ENCODE measurements around the gene ZNF429. TPM values are rescaled to one million over a fixed set of nuclear protein-coding genes. Genes with fewer than 3 reads are reported as not detected.
A peak's percentile ranks its signal among the peaks of the same experiment; 100 is the strongest.

ZNF429 gene
- polyA plus RNA-seq, 6 donors from 2014 or later: 21.3 to 31.8 (median 25.9) TPM

DNA sequence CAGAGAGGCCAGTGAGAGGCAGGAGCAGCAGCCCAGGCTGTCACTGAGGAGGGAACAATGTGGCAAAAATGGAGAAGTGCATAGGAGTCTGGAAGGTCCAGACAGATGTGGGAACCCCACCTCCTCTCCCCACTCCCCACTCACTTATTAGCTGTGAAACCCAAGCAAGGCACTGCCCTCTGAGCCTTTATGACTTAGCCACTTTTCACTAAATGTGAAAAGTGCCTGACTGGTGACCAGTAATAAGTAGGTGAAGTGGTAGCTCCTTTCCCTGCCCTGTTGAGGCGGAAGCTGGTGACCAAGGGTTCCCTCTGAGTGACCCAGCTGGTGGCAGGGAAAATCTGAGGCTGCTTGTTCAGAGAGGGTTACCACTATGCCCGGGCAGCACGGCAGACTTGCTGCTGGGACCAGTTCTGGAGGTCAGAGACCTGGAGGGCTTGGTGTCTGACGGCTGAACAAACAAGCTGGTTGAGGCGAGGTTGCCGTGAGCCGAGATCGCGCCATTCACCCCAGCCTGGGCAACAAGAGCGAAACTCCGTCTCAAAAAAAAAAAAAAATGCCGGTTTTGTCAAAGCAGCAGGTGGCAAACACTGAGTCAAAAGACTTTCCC lies 80.0 kb downstream of the ZNF429 start:
- H3K4me1 Mint-ChIP-seq: peaks cover 4 to 5% (median 4%) of the 10 kb centered on the region in 3 donors
- peak overlapping the region in 6 of 8 donors; percentile 27 to 79 (median 51) for H3K4me3 Mint-ChIP-seq
- peaks cover 0 to 9% of the 10 kb centered on the region in 2 donors for H3K36me3 Mint-ChIP-seq
- no peak for DNase-seq
- no peak overlapping the region for H3K27ac Mint-ChIP-seq
- no peak for ATAC-seq (ENCODE audit: low read depth in 2 of 2)
- peaks cover 20 to 34% (median 32%) of the 10 kb centered on the region in 3 donors for H3K27me3 Mint-ChIP-seq
- peaks cover 0 to 57% (median 6%) of the 10 kb centered on the region in 7 donors for H3K9me3 Mint-ChIP-seq

DNA sequence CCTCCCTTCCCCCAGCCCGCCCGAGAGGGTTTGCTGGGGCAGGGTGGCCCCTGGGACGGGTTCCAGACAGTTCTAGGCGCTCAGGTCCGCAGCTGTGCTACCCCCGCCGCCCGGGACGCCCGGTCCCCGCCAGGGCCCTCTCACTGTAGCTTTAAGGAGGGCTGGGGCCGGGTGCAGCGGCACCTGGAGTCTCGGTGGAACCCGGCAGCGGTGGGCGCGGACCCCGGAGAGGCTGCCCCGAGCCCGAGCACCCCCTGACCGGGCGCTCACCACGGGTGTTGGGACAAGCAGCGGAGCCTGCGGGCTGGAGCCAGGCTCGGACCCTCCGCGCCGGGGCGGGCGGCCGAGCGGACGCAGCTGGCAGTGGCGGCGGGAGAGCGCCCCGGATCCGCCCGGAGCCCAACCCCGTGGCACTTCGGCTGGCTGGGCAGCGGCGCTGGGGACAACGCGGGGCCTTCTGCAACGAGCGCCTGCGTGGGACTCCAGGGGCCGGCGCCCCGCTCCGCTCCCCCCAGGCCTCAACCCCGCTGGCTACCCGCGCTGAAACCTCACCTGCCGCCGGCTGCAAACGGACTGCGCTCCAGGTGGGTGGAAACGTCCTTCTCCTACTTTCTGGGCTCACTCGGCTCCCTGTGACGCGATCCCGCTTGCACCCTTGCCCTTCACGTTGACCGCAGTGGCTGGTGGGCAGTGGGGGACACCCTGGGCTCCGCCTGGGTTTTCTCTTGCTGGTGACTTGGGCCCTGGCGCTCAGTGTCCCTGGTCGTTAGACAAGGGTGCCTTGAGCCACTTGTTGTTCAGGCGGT lies 81.1 kb downstream of the ZNF429 start:
- peaks cover 0 to 52% (median 2%) of the 10 kb centered on the region in 7 donors for H3K9me3 Mint-ChIP-seq
- no peak for DNase-seq
- peak overlapping the region in 1 of 6 donors; percentile 75 for H3K27ac Mint-ChIP-seq
- H3K4me1 Mint-ChIP-seq: peaks cover 4 to 5% (median 4%) of the 10 kb centered on the region in 3 donors
- ATAC-seq (ENCODE audit: low read depth in 2 of 2): peak; percentile 25 to 63
- H3K36me3 Mint-ChIP-seq: peaks cover 0 to 9% of the 10 kb centered on the region in 2 donors
- H3K4me3 Mint-ChIP-seq: peak overlapping the region; percentile 57 to 86 (median 74)
- H3K27me3 Mint-ChIP-seq: peaks cover 25 to 38% (median 34%) of the 10 kb centered on the region in 3 donors

DNA sequence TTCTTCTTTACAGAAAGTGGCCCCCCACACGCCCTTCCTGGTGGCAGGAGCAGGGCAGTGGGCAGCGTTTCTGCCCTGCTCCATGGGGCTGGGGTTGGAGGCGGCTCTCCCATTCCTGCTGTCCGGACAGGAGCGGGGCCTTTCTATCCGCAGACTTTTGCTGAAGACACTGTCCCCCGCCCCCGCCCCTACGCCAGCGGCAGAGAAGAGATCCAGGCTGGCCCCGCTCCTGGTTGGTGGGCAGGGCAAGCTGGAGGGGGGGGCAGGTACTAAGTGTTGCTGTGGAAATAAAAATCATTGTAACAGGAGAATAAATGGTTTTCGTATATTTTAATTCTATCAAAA lies 81.7 kb downstream of the ZNF429 start:
- ATAC-seq (ENCODE audit: low read depth in 2 of 2) (no peak), DNase-seq (no peak)
- Mint-ChIP-seq H3K4me3 (peak overlapping the region; percentile 57 to 86 (median 74)), H3K27ac (peak overlapping the region in 1 of 6 donors; percentile 75), H3K9me3 (peaks cover 0 to 47% (median 2%) of the 10 kb centered on the region in 7 donors), H3K27me3 (peaks cover 21 to 38% (median 34%) of the 10 kb centered on the region in 3 donors), H3K4me1 (peaks cover 4 to 5% (median 4%) of the 10 kb centered on the region in 3 donors), H3K36me3 (peaks cover 0 to 9% of the 10 kb centered on the region in 2 donors)

DNA sequence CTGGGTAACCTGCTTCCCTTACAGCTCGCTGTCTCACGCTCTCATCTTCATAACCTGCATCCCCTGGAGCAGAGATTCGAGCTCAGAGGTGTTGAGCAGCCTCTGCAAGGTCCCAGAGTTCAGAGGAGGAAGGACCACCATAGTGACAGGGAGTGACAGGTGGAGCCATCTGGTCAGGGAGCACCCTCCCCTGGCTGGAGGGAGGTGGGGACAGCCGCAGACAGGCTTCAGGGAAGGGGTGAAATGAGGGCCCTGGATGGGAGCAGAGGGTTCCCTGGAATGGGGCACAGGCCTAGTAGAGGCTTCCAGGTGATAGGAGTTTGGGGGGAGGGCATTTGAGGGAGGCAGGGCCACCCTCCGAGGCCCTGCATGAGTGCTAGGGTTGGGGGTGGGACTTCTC lies 82.1 kb downstream of the ZNF429 start:
- peaks cover 4 to 5% (median 4%) of the 10 kb centered on the region in 3 donors for H3K4me1 Mint-ChIP-seq
- H3K27ac Mint-ChIP-seq: peak overlapping the region in 1 of 6 donors; percentile 72

DNA sequence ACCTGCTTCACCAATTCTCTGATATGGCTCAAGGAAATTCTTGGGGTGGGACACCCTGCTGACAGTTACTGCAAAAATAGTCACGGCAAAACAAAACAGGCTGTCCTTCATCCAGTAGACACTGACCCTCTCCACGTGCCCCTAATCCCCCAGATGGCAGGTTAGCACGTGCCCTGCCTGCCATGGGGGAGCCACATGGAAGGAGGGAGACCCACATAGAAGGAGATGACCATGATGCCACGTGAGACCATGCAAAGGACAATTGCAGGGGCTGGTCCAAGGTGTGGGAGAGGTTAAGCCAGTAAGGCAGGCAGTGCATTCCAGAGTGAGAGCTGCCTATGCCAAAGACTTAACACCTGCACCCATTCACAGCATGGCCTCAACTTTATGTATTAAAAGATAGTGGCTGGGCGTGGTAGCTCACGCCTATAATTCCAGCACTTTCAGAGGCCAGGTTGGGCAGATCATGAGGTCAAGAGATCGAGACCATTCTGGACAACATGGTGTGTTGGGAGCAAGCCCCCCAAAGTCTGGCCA lies 82.7 kb downstream of the ZNF429 start:
- Mint-ChIP-seq H3K4me3 (peak overlapping the region in 2 of 8 donors; percentile 47 to 79), H3K4me1 (peaks cover 4 to 5% (median 4%) of the 10 kb centered on the region in 3 donors), H3K27me3 (peaks cover 21 to 38% (median 34%) of the 10 kb centered on the region in 3 donors), H3K27ac (no peak overlapping the region), H3K36me3 (peaks cover 0 to 9% of the 10 kb centered on the region in 2 donors), H3K9me3 (peaks cover 0 to 47% (median 2%) of the 10 kb centered on the region in 7 donors)
- no peak for ATAC-seq (ENCODE audit: low read depth in 2 of 2)
- DNase-seq: no peak

More for the DNA sequence above, 82.1 kb downstream of the ZNF429 start:
- peaks cover 21 to 38% (median 34%) of the 10 kb centered on the region in 3 donors for H3K27me3 Mint-ChIP-seq
- peaks cover 0 to 9% of the 10 kb centered on the region in 2 donors for H3K36me3 Mint-ChIP-seq
- ATAC-seq (ENCODE audit: low read depth in 2 of 2) (no peak), DNase-seq (no peak)
- peak overlapping the region in 2 of 8 donors; percentile 47 to 79 for H3K4me3 Mint-ChIP-seq
- peaks cover 0 to 47% (median 2%) of the 10 kb centered on the region in 7 donors for H3K9me3 Mint-ChIP-seq

DNA sequence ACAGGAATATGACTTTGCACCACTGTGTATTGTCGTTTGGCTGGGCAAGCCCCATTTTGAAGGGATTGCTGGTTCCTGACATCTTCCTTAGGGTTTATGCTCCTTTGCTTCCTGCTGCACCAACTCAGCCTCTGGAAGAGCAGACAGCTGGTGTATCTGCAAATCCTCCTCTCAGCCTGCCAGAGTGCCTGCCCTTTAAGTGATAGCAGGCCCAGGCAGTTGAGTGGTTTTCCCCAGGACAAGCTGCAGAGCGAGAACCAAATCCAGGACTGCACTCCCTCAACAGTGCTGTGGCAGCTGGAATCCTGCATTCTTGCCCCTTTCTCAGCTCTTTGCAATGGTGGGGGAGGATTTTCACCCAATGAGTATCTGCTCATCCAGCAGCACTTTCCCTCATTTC lies 85.5 kb downstream of the ZNF429 start:
- no peak overlapping the region for H3K27ac Mint-ChIP-seq
- H3K36me3 Mint-ChIP-seq: no peaks in the 10 kb centered on the region
- peaks cover 4 to 5% (median 4%) of the 10 kb centered on the region in 3 donors for H3K4me1 Mint-ChIP-seq
- H3K27me3 Mint-ChIP-seq: peaks cover 15 to 25% (median 16%) of the 10 kb centered on the region in 3 donors
- peak overlapping the region in 1 of 8 donors; percentile 22 for H3K4me3 Mint-ChIP-seq
- ATAC-seq (ENCODE audit: low read depth in 2 of 2) (no peak), DNase-seq (no peak)
- peaks cover 0 to 29% (median 0%) of the 10 kb centered on the region in 7 donors for H3K9me3 Mint-ChIP-seq

DNA sequence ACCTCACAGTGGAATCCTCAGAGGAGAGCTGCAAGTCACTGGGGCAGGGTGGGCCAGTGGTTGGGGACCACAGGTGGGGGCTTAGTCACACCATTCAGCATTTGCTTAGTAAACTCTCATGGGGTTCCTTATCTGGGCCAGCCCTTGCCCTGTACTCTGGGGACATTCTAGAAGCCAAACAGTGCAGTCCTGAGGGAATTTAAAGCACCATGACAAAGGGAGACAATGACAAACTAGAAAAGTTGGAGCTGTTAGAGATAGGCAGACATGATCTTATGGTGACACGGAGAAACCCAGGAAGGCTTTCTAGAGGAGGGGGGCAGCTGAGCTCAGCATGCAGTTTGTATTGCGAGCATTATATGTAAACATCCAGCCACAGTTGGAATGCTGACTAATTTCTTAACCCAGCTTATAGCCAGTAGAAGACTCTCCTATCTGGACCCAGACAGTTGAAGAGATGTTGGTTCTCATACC lies 87.6 kb downstream of the ZNF429 start:
- no peak overlapping the region for H3K4me3 Mint-ChIP-seq
- peaks cover 0 to 18% (median 0%) of the 10 kb centered on the region in 7 donors for H3K9me3 Mint-ChIP-seq
- H3K27ac Mint-ChIP-seq: no peak overlapping the region

DNA sequence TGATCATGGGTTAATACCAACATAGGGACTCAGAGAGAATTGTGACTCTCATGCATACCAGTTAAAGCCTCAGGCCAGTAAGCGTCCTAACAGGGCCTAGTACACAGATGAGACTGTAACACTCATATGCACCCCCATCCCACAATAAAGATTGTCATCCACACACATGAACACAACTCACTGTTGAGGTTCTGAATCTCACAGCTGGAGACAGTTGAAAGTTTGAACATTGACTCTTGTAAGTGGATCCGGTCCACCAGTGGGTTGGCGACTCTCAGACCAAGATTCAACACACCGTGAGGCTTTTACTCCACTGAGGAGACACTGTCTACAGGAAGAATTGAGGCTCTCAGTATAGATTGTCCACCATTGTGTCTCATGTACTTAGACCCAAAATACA lies 88.1 kb downstream of the ZNF429 start:
- no peak for DNase-seq
- Mint-ChIP-seq H3K4me3 (no peak overlapping the region), H3K36me3 (no peaks in the 10 kb centered on the region), H3K4me1 (no peaks in the 10 kb centered on the region), H3K9me3 (peaks cover 0 to 16% (median 0%) of the 10 kb centered on the region in 7 donors), H3K27ac (no peak overlapping the region), H3K27me3 (peaks cover 0 to 8% (median 8%) of the 10 kb centered on the region in 3 donors)
- no peak for ATAC-seq (ENCODE audit: low read depth in 2 of 2)

More for the DNA sequence above, 87.6 kb downstream of the ZNF429 start:
- Mint-ChIP-seq H3K4me1 (no peaks in the 10 kb centered on the region), H3K27me3 (peaks cover under 1 to 9% (median 8%) of the 10 kb centered on the region in 3 donors), H3K36me3 (no peaks in the 10 kb centered on the region)
- DNase-seq (no peak), ATAC-seq (ENCODE audit: low read depth in 2 of 2) (no peak)

DNA sequence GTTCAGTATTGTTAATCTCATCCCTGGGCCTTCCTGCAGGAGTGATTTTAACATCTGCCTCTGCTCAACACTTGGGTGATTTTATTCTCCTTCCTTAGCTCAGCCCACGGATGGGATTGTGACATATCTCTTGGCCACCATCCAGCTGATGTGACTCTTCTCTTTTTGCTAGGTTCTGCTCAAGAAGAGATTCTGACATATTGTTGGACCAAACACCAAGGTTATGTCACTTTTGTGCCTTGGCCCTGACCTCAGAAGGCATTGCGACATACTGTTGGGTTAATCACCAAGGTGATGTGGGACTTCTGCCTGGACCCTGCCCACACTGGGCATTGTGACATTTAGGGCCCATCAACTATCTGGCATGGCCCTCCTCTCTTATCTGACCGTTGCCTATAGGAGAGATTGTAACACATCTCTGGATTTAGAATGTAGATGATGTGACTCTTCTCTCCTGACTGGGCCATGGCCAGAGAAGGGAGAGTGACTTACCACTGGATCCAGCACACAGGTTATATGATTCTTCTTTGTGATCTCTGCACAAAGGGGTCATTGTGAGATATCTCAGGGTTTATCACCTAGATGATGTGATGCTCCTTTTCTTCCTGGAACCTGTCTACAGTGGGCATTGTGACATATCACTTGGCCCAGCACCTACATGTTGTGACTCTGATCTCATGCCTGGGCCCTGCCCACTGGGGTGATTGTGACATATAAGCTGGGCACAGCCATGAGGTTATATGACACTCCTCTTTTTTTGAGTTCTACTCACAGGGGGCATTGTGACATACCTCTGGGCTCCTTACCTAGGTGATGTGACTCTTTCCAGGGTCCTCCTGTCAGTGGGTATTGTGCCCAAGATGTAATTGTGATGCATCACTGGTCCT lies 88.8 kb downstream of the ZNF429 start:
- Mint-ChIP-seq H3K27me3 (peaks cover 0 to 11% (median 8%) of the 10 kb centered on the region in 3 donors), H3K36me3 (no peaks in the 10 kb centered on the region), H3K4me3 (no peak overlapping the region), H3K27ac (no peak overlapping the region), H3K4me1 (no peaks in the 10 kb centered on the region), H3K9me3 (peaks cover 0 to 10% (median 0%) of the 10 kb centered on the region in 7 donors)
- ATAC-seq (ENCODE audit: low read depth in 2 of 2) (no peak), DNase-seq (no peak)

DNA sequence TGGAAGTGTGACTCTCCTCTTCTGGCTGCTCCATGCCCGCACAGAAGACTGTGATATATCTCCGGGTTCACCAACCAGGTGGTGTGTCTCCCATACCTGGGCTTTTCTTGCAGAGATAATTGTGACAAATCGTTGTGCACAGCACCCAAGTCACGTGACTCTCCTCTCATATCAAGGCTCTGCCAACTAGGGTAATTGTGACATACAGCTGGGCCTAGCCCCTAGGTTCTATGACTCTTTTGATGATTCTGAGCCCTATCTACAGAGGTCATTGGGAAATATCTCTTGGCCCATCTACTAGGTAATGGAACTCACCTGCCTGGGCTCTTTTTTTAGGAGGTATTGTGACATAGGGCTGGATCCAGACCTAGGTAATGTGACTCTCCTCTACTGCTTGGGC lies 89.8 kb downstream of the ZNF429 start:
- peaks cover 0 to 14% (median 8%) of the 10 kb centered on the region in 3 donors for H3K27me3 Mint-ChIP-seq

DNA sequence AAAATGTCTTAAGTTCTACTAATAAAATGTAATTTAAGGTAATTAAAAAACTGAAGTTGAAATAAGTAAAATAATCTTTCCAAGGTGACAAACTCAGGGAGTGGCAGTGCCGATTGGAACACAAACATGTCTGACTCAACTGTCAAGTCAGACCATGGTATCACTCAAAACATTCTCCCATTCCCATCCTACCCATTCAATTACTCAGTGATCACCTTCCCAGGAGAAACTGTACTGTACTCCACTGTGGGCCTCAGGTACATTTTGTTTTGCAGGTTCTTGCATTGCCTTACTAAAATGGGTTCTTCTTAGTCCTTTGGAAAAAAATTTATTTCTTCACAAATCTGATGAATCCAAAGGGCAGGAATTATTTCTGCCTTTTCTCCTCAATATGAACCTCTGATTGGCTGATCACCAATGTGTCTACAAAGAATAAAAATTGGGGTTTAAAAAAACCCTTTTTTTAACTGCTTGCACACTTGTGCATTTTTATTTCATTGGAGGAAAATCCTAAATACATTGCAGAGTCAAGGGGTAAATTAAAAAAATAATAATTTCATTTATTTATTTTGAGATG lies 96.8 kb downstream of the ZNF429 start:
- Mint-ChIP-seq H3K27me3 (peaks cover 0 to 10% (median 0%) of the 10 kb centered on the region in 3 donors), H3K4me1 (peaks cover 18 to 21% (median 20%) of the 10 kb centered on the region in 3 donors), H3K9me3 (peaks cover 0 to 2% (median 0%) of the 10 kb centered on the region in 7 donors), H3K27ac (peak overlapping the region in 1 of 6 donors; percentile 71), H3K4me3 (no peak overlapping the region), H3K36me3 (no peaks in the 10 kb centered on the region)
- ATAC-seq (ENCODE audit: low read depth in 2 of 2): no peak
- no peak for DNase-seq

More for the DNA sequence above, 89.8 kb downstream of the ZNF429 start:
- no peak overlapping the region for H3K4me3 Mint-ChIP-seq
- peaks cover 0 to 8% (median 0%) of the 10 kb centered on the region in 7 donors for H3K9me3 Mint-ChIP-seq
- no peaks in the 10 kb centered on the region for H3K4me1 Mint-ChIP-seq
- no peak for ATAC-seq (ENCODE audit: low read depth in 2 of 2)
- no peak overlapping the region for H3K27ac Mint-ChIP-seq
- no peaks in the 10 kb centered on the region for H3K36me3 Mint-ChIP-seq
- no peak for DNase-seq

Measured in naive B cell (primary cell).